PC-9 (cell line): Measurements from ENCODE around the gene TSPAN3. TPM values are rescaled to one million over a fixed set of nuclear protein-coding genes. Genes with fewer than 3 reads are reported as not detected.

ENCODE experiments used
- BruUV-seq: library from RNA; stranded (reverse); fragments of 400-500 nt; replicated peaks from 2 replicates; lab custom pipeline; 2021; lab: Mats Ljungman, UMichigan
- CTCF ChIA-PET: fragments of 300-600 bp; sonication (Branson Sonifier 250); formaldehyde crosslinking; loops from one replicate; lab custom pipeline; 2022; ENCODE audit warnings: antibody characterized with exemption; lab: Charles Lee
- POLR2A ChIA-PET: fragments of 300-600 bp; sonication (Branson Sonifier 250); formaldehyde crosslinking; loops from one replicate; lab custom pipeline; 2022; ENCODE audit warnings: antibody characterized with exemption; ENCODE audit not compliant: unreplicated experiment; lab: Charles Lee
- DNase-seq, 2 experiments: peaks; one replicate each; pipeline versions ENCODE4 v3.0.0 to v3.0.0-alpha.2; 2015 to 2022; ENCODE audit warnings: mixed read lengths in 1 of 2
- H2AFZ ChIP-seq: fragments of 200-600 bp; sonication (generic); 2 replicates; pipeline ENCODE4 v1.8.1; 2017; ENCODE audit warnings: antibody characterized with exemption
- H3F3A ChIP-seq: fragments of 200-600 bp; sonication (generic); 2 replicates; pipeline ENCODE4 v1.8.1; 2017; ENCODE audit warnings: antibody characterized with exemption, mild to moderate bottlenecking, low read depth; ENCODE audit not compliant: insufficient read depth
- H3K27ac ChIP-seq: fragments of 200-600 bp; sonication (generic); 2 replicates; pipeline ENCODE4 v1.6.1; 2016; ENCODE audit warnings: mixed run types
- H3K27me3 ChIP-seq: fragments of 200-600 bp; sonication (generic); 2 replicates; pipeline ENCODE4 v1.6.1; 2016; ENCODE audit warnings: low read depth, mixed run types; ENCODE audit not compliant: insufficient read depth
- H3K36me3 ChIP-seq: fragments of 200-600 bp; sonication (generic); 2 replicates; pipeline ENCODE4 v1.6.1; 2016; ENCODE audit warnings: low read depth, mixed run types
- H3K4me1 ChIP-seq: fragments of 200-600 bp; sonication (generic); replicated peaks from 2 replicates; pipeline ENCODE4 v1.6.1; 2016; ENCODE audit warnings: mixed run types; ENCODE audit not compliant: insufficient read depth
- H3K4me2 ChIP-seq: fragments of 200-600 bp; sonication (generic); 2 replicates; pipeline ENCODE4 v1.6.1; 2017; ENCODE audit warnings: mixed run types
- H3K4me3 ChIP-seq: fragments of 200-600 bp; sonication (generic); 2 replicates; pipeline ENCODE4 v1.6.1; 2016; ENCODE audit warnings: mixed run types
- H3K79me2 ChIP-seq: fragments of 200-600 bp; sonication (generic); 2 replicates; pipeline ENCODE4 v1.6.1; 2017; ENCODE audit warnings: low read depth, mixed run types
- H3K9me2 ChIP-seq: fragments of 200-600 bp; sonication (generic); 2 replicates; pipeline ENCODE4 v1.8.1; 2017; ENCODE audit warnings: mild to moderate bottlenecking; ENCODE audit not compliant: insufficient read depth
- H3K9me3 ChIP-seq: fragments of 200-600 bp; sonication (generic); 2 replicates; pipeline ENCODE4 v1.8.1; 2016; ENCODE audit warnings: low read depth; ENCODE audit not compliant: insufficient read depth
- H4K20me1 ChIP-seq: fragments of 200-600 bp; sonication (generic); 2 replicates; pipeline ENCODE4 v1.8.1; 2017; ENCODE audit not compliant: insufficient read depth
- EZH2 ChIP-seq: fragments of 200-600 bp; sonication (generic); IDR thresholded peaks from 2 replicates; pipeline ENCODE4 v1.8.0; 2017; ENCODE audit warnings: antibody characterized with exemption, low read depth
- intact Hi-C: fragments of 100-400 bp; cut with micrococcal nuclease; formaldehyde crosslinking; loops from one replicate; pipeline ENCODE4 v1.10.0; 2022; ENCODE audit not compliant: unreplicated experiment
- total RNA-seq: library from RNA; stranded (reverse); gene quantifications from 2 replicates; pipeline ENCODE4 v1.2.3, GENCODE V29; 2021
- TF ChIP-seq, protein P1 (sequence below): fragments of 200-600 bp; sonication (generic); conservative IDR thresholded peaks from 2 replicates; pipeline ENCODE4 v1.6.1; 2017; ENCODE audit warnings: mixed run types, antibody characterized with exemption, mild to moderate bottlenecking, moderate library complexity

The TSPAN3 gene
- total RNA-seq, 1 experiment from 2014 or later, result 151 TPM

DNA sequence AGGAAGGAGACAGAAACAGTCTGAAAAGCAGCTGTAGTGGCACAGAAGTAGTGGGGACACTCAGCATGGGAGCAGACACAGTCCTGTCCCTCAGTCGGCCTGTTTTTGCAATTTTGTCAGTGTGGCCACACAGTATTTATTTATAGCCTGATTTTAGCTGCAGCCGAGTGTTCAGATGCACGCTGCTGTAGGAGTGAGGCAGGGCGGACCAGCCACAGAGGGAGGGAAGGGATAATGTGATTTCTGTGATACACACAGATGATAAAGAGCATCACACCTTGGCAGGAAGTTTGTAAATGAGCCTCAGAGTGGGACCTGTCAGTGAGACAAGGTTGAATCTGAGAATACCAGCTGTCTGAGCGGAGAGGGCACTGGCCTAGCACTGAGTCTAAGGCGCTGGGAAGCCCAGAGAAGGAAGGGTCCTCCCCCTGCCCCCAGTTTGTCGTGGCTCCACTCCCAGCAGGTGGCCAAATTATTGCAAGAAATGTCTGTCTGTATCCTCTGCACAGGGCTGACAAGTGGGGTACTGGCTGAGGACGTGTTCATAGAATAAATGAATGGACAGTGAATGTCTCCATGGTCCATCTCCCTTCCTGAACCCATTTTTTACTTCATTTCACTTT, 72.1 kb downstream of the TSPAN3 start:
- intact Hi-C loops, result no loop called here
- TF ChIP-seq EZH2, result no peak
- TF ChIP-seq, protein P1, sequence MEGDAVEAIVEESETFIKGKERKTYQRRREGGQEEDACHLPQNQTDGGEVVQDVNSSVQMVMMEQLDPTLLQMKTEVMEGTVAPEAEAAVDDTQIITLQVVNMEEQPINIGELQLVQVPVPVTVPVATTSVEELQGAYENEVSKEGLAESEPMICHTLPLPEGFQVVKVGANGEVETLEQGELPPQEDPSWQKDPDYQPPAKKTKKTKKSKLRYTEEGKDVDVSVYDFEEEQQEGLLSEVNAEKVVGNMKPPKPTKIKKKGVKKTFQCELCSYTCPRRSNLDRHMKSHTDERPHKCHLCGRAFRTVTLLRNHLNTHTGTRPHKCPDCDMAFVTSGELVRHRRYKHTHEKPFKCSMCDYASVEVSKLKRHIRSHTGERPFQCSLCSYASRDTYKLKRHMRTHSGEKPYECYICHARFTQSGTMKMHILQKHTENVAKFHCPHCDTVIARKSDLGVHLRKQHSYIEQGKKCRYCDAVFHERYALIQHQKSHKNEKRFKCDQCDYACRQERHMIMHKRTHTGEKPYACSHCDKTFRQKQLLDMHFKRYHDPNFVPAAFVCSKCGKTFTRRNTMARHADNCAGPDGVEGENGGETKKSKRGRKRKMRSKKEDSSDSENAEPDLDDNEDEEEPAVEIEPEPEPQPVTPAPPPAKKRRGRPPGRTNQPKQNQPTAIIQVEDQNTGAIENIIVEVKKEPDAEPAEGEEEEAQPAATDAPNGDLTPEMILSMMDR, result no peak
- no peak overlapping the region for H3K4me3 ChIP-seq
- H3K36me3 ChIP-seq, result no peaks in the 10 kb centered on the region
- ChIA-PET CTCF (no interaction called here), POLR2A (no interaction called here)
- no peak for DNase-seq
- no peaks in the 10 kb centered on the region for H4K20me1 ChIP-seq
- no peak overlapping the region for H3K27ac ChIP-seq
- H3K79me2 ChIP-seq, result no peaks in the 10 kb centered on the region
- no peak overlapping the region for H3K4me2 ChIP-seq
- H3K4me1 ChIP-seq, result no peaks in the 10 kb centered on the region
- no peaks in the 10 kb centered on the region for H3K9me2 ChIP-seq
- no peaks in the 10 kb centered on the region for H3K27me3 ChIP-seq
- BruUV-seq, result no TSS peak
- no peak overlapping the region for H2AFZ ChIP-seq
- no peaks in the 10 kb centered on the region for H3K9me3 ChIP-seq
- no peaks in the 10 kb centered on the region for H3F3A ChIP-seq

DNA sequence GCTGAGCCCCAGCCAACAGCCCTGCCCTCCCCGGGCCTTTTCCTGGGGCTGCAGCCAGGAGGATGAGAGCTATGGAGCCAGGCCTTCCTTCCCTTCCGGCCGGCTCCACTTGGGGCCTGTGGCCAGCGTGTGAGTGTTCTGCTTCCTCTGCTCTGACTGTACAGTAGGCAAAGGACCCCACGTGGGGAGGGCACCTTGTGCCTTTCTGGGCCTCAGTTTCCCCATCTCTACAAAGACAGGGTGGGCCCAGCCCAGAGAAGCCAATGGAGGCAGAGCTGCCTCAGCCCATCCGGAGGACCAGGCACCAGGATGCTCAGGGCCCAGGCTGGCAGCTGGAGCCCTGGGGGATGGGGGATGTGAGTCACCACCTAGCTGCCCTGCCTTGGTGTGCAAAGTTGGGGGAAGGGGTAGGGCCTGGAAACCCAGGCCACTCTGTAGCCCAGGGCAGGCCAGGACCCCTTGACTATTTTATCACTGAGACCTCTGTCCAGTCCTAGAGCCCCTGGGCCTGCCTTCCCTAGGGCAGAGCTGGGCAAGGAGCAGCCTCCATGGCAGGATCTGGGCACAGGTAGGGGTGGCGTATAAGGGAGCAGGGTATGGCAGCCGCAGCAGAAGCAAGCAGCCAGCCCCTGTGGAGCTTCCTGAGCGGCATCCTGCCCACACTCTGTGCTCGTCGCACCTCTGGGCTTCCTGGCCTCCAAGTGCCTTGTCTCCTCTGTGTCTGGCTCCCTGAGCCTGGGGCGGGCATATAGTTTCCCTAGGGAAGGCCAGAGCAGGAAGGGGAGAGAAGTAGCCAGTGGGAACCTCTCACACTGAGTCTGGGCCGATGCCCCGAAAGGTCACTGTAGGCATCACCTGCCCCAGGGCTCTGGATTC, 74.1 kb downstream of the TSPAN3 start:
- Histone ChIP-seq H3K4me3 (no peak overlapping the region), H2AFZ (no peak overlapping the region), H3K4me1 (no peaks in the 10 kb centered on the region), H3K36me3 (no peaks in the 10 kb centered on the region), H3K9me3 (no peaks in the 10 kb centered on the region), H3F3A (no peaks in the 10 kb centered on the region), H3K27me3 (no peaks in the 10 kb centered on the region), H3K79me2 (no peaks in the 10 kb centered on the region), H3K27ac (no peak overlapping the region), H3K9me2 (no peaks in the 10 kb centered on the region), H4K20me1 (no peaks in the 10 kb centered on the region), H3K4me2 (no peak overlapping the region)
- intact Hi-C loops, result no loop called here
- CTCF ChIA-PET, result no interaction called here
- TF ChIP-seq, protein P1, result no peak
- no peak for TF ChIP-seq EZH2
- no TSS peak for BruUV-seq
- POLR2A ChIA-PET, result interaction anchor here (0.6 kb wide), 2 partner anchors 13 to 26 kb away, joined by 4 to 6 read pairs; no protein-coding TSS in a partner anchor
- no peak for DNase-seq

DNA sequence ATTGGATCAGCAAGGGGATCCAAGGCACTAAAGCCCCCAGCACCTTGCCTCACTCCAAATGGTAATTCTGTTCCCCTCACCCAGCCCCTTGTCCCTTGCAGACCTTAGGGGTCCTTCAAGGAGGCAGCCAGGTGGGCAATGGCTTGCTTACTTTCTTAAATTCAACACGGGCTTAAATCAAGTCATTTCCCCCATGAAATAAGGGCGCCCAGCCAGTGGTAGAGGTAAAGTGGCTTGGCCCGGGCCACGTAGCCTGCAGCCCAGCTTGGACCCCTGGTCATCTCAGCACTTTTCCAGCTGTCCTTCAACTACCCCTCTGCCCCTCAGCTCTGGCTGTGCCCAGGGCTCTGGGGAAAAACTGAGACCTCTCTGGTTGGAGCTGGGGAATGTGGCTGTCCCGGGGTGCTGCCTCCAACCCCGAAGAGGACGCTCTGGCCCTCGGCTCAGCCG, 74.8 kb downstream of the TSPAN3 start:
- H4K20me1 ChIP-seq, result no peaks in the 10 kb centered on the region
- no peaks in the 10 kb centered on the region for H3K36me3 ChIP-seq
- no peaks in the 10 kb centered on the region for H3K9me3 ChIP-seq
- H3K4me3 ChIP-seq, result no peak overlapping the region
- no peak for TF ChIP-seq EZH2
- TF ChIP-seq, protein P1, result no peak
- H2AFZ ChIP-seq, result no peak overlapping the region
- H3K79me2 ChIP-seq, result no peaks in the 10 kb centered on the region
- H3K27me3 ChIP-seq, result no peaks in the 10 kb centered on the region
- no TSS peak for BruUV-seq
- no peaks in the 10 kb centered on the region for H3F3A ChIP-seq
- intact Hi-C loops, result no loop called here
- H3K9me2 ChIP-seq, result no peaks in the 10 kb centered on the region
- H3K4me2 ChIP-seq, result no peak overlapping the region
- CTCF ChIA-PET, result no interaction called here
- no peaks in the 10 kb centered on the region for H3K4me1 ChIP-seq
- POLR2A ChIA-PET, result interaction anchor here (0.6 kb wide), 2 partner anchors 13 to 25 kb away, joined by 4 to 6 read pairs; no protein-coding TSS in a partner anchor
- no peak for DNase-seq
- no peak overlapping the region for H3K27ac ChIP-seq
